A549 (cell line): ENCODE results near the gene SAMD10. TPM values are rescaled to one million over a fixed set of nuclear protein-coding genes. Genes with fewer than 3 reads are reported as not detected.
A peak's percentile ranks its signal among the peaks of the same experiment; 100 is the strongest.

ENCODE experiments used
- ATAC-seq, 2 experiments: fragments of 200-7000 bp in 1 of 2; fragments of >200 bp in 1 of 2; cut with Nextera tagmentation in 1 of 2; cut with Tn5 transposase in 1 of 2; 3 replicates each; pipeline versions ENCODE4 v1.8.0 to v1.9.1; 2018 to 2020; ENCODE audit warnings: mild to moderate bottlenecking in 1 of 2, moderate library complexity in 1 of 2
- CTCF ChIA-PET: fragments of 300-600 bp; sonication (Branson Sonifier 250); formaldehyde crosslinking; extraction: SDS; loops from one replicate; lab custom pipeline; 2021; ENCODE audit warnings: antibody characterized with exemption, inconsistent platforms; lab: Yijun Ruan, JAX
- POLR2A ChIA-PET: fragments of 350-600 bp; formaldehyde crosslinking; extraction: SDS; loops from one replicate; lab custom pipeline; 2021; ENCODE audit warnings: antibody characterized with exemption, inconsistent platforms; lab: Yijun Ruan, JAX
- DNase-seq, 2 experiments: peaks; one replicate each; pipeline versions ENCODE4 v3.0.0 to v3.0.0-alpha.2; 2011 to 2016; ENCODE audit warnings: low read depth in 1 of 2, low spot score in 1 of 2
- FAIRE-seq: peaks from 2 replicates; lab custom pipeline; 2011; peaks lifted over from hg19 to GRCh38; lab: Jason Lieb, UNC
- H3K27ac ChIP-seq, 2 experiments: fragments of >200 bp; sonication (Bioruptor Twin); formaldehyde crosslinking; 3 replicates each; pipeline ENCODE4 v1.5.1; 2016 to 2017
- H3K4me1 ChIP-seq: fragments of >200 bp; sonication (Bioruptor Twin); formaldehyde crosslinking; 3 replicates; pipeline ENCODE4 v1.6.1; 2016
- H3K4me2 ChIP-seq: fragments of >200 bp; sonication (Bioruptor Twin); formaldehyde crosslinking; 3 replicates; pipeline ENCODE4 v1.6.1; 2016
- H3K4me3 ChIP-seq: fragments of >200 bp; sonication (Bioruptor Twin); formaldehyde crosslinking; 3 replicates; pipeline ENCODE4 v1.5.1; 2016
- H3K9me3 ChIP-seq: fragments of >200 bp; sonication (Bioruptor Twin); formaldehyde crosslinking; 3 replicates; pipeline ENCODE4 v1.6.1; 2016
- BHLHE40 ChIP-seq: IDR thresholded peaks from 2 replicates; pipeline ENCODE4 v1.6.1; 2012; ENCODE audit warnings: low read depth, low read length, inconsistent platforms
- CEBPB ChIP-seq, 2 experiments: fragments of >200 bp in 1 of 2; sonication (Bioruptor Twin) in 1 of 2; formaldehyde crosslinking in 1 of 2; IDR thresholded peaks; 2 replicates each; pipeline ENCODE4 v1.6.1; 2012 to 2016
- EP300 ChIP-seq, 2 experiments: fragments of >200 bp; sonication (Bioruptor Twin); formaldehyde crosslinking; IDR thresholded peaks; 2 replicates in 1 of 2; 3 replicates in 1 of 2; pipeline ENCODE4 v1.6.1; 2016 to 2017
- HOXA7 ChIP-seq: fragments of 250-450 bp; sonication (Bioruptor Pico); IDR thresholded peaks from 2 replicates; pipeline ENCODE4 v1.5.0; 2020; ENCODE audit warnings: mild to moderate bottlenecking, moderate library complexity
- HOXB13 ChIP-seq: fragments of 250-450 bp; sonication (Bioruptor Pico); IDR thresholded peaks from 2 replicates; pipeline ENCODE4 v1.5.0; 2020; ENCODE audit warnings: low read depth, mild to moderate bottlenecking, moderate library complexity
- HOXB5 ChIP-seq: fragments of 250-450 bp; sonication (Bioruptor Pico); IDR thresholded peaks from 2 replicates; pipeline ENCODE4 v1.5.0; 2020; ENCODE audit warnings: mild to moderate bottlenecking, moderate library complexity
- JUN ChIP-seq, 2 experiments: fragments of >200 bp; sonication (Bioruptor Twin); formaldehyde crosslinking; IDR thresholded peaks; 2 replicates in 1 of 2; 3 replicates in 1 of 2; pipeline ENCODE4 v1.6.1; 2016 to 2017
- JUNB ChIP-seq: fragments of >200 bp; sonication (Bioruptor Twin); formaldehyde crosslinking; IDR thresholded peaks from 2 replicates; pipeline ENCODE4 v1.6.1; 2016
- KDM5A ChIP-seq: fragments of 200-600 bp; sonication (generic); IDR thresholded peaks from 2 replicates; pipeline ENCODE4 v1.6.1; 2016; ENCODE audit warnings: antibody characterized with exemption, mild to moderate bottlenecking
- MAFK ChIP-seq: fragments of 450-650 bp; IDR thresholded peaks from 2 replicates; pipeline ENCODE4 v1.6.1; 2014; ENCODE audit not compliant: partially characterized antibody
- NPAS2 ChIP-seq: fragments of 250-450 bp; sonication (Bioruptor Pico); IDR thresholded peaks from 2 replicates; pipeline ENCODE4 v1.8.0; 2022; ENCODE audit warnings: mild to moderate bottlenecking, moderate library complexity, borderline replicate concordance
- NR3C1 ChIP-seq: fragments of >200 bp; sonication (Bioruptor Twin); formaldehyde crosslinking; IDR thresholded peaks from 3 replicates; pipeline ENCODE4 v1.6.1; 2017
- RAD21 ChIP-seq, 2 experiments: fragments of >200 bp in 1 of 2; sonication (Bioruptor Twin) in 1 of 2; formaldehyde crosslinking in 1 of 2; IDR thresholded peaks in 1 of 2; conservative IDR thresholded peaks in 1 of 2; 2 replicates in 1 of 2; 3 replicates in 1 of 2; pipeline ENCODE4 v1.6.1; 2012 to 2018; ENCODE audit warnings: inconsistent platforms in 1 of 2
- RARB ChIP-seq: fragments of 250-450 bp; sonication (Bioruptor Pico); IDR thresholded peaks from 2 replicates; pipeline ENCODE4 v1.8.0; 2021; ENCODE audit warnings: mild to moderate bottlenecking, moderate library complexity
- RCOR1 ChIP-seq: fragments of 150-350 bp; IDR thresholded peaks from 2 replicates; pipeline ENCODE4 v1.6.1; 2014; ENCODE audit warnings: antibody characterized with exemption, low read length, low read depth
- RNF2 ChIP-seq: fragments of 200-600 bp; sonication (generic); IDR thresholded peaks from 2 replicates; pipeline ENCODE4 v1.6.1; 2016; ENCODE audit warnings: low read depth, mild to moderate bottlenecking, antibody characterized with exemption, moderate library complexity, borderline replicate concordance
- SMC3 ChIP-seq: fragments of >200 bp; sonication (Bioruptor Twin); formaldehyde crosslinking; IDR thresholded peaks from 3 replicates; pipeline ENCODE4 v1.6.1; 2018; ENCODE audit warnings: inconsistent platforms
- SREBF2 ChIP-seq: fragments of 450-650 bp; IDR thresholded peaks from 2 replicates; pipeline ENCODE4 v1.6.1; 2014; ENCODE audit warnings: mild to moderate bottlenecking, moderate library complexity
- TFCP2L1 ChIP-seq: fragments of 250-450 bp; sonication (Bioruptor Pico); IDR thresholded peaks from 2 replicates; pipeline ENCODE4 v1.5.0; 2021; ENCODE audit warnings: mild to moderate bottlenecking
- ZC3H11A ChIP-seq: fragments of 450-650 bp; IDR thresholded peaks from 2 replicates; pipeline ENCODE4 v1.6.1; 2014; ENCODE audit warnings: antibody characterized with exemption, mild to moderate bottlenecking
- ZFP36 ChIP-seq: fragments of 450-650 bp; IDR thresholded peaks from 2 replicates; pipeline ENCODE4 v1.6.1; 2014; ENCODE audit warnings: borderline replicate concordance; ENCODE audit not compliant: partially characterized antibody
- ZNF302 ChIP-seq: fragments of 250-450 bp; sonication (Bioruptor Pico); IDR thresholded peaks from 2 replicates; pipeline ENCODE4 v1.9.0; 2021; ENCODE audit warnings: inconsistent platforms, mild to moderate bottlenecking, moderate library complexity
- ZSCAN20 ChIP-seq: fragments of 250-450 bp; sonication (Bioruptor Pico); IDR thresholded peaks from 2 replicates; pipeline ENCODE4 v1.8.0; 2022; ENCODE audit warnings: mild to moderate bottlenecking, moderate library complexity
- WGBS: methylation state at CpG from one replicate; pipeline ENCODE4 v1.1.6; 2017; ENCODE audit errors: missing lambda C conversion rate; 5-methylcytosine and 5-hydroxymethylcytosine counted together
- polyA minus RNA-seq: library from RNA; depleted of rRNA, polyadenylated mRNA; stranded (reverse); fragments of >200 nt; gene quantifications from 2 replicates; pipeline ENCODE4 v1.2.3, GENCODE V29; 2011; rRNA and poly(A)+ RNA removed
- polyA plus RNA-seq, 4 experiments: library from polyadenylated mRNA; depleted of rRNA in 3 of 4; stranded (reverse); fragments of >200 nt; fragmentation: RNase III in 1 of 4; extraction: RNeasy Plus Mini Kit Qiagen cat#74134 plus additional on column Dnase treatment in 1 of 4; gene quantifications; 2 replicates in 3 of 4; 3 replicates in 1 of 4; pipeline ENCODE4 v1.2.3, GENCODE V29; 2011 to 2017
- TF ChIP-seq, protein P1 (sequence below): fragments of 450-650 bp; IDR thresholded peaks from 2 replicates; pipeline ENCODE4 v1.6.1; 2014; ENCODE audit warnings: antibody characterized with exemption
- TF ChIP-seq, protein P2 (sequence below): IDR thresholded peaks from 2 replicates; pipeline ENCODE4 v1.6.1; 2012

Gene SAMD10
- not detected in 2 replicates for polyA plus RNA-seq (2011; rRNA removed)
- not detected in 2 replicates for polyA plus RNA-seq (2012; cell fraction: cytosol; rRNA removed)
- 0.06 TPM in 1 of 2 replicates, not detected in the other for polyA plus RNA-seq (2012; cell fraction: nucleus; rRNA removed)
- not detected in 3 replicates for polyA plus RNA-seq (2017; fragmentation: RNase III; extraction: RNeasy Plus Mini Kit Qiagen cat#74134 plus additional on column Dnase treatment)
- not detected in 2 replicates for polyA minus RNA-seq

DNA sequence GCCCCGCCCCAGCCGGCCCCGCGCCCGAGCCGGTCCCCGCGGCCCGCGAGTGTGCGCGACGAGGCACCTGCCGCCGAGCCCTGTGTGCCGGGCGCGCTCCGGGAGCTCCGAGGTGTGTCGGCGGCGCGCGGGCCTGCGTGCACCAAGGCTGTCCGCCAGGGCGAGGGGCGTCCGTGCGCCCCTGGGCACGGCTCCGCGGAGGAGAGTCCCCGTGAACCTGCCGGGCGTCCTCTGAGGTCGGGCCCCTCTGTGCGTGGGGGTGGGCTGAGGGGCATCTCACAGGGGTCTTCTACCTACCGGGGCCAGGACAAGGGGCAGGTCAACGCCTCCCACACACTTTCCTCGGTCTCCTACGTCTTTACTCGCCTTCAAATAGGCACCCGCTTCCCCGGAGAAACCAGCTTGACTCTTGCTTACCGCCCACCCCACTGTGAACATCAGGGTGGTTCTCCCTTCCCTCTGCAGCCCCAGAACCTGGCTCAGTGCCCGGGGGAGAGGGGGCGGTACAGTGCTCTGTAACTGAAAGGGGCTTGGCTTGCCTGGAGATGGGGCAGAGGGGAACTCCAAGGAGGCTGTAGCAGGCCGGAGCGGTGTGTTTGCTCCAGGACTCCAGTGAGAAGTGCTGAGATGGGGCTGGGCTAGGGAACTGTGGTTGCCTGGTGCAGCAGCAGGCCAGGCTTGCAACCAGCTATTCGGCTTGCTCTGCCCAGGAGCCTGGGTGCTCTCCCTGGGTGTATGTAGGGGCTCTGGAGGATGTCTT is at the start of gene SAMD10:
Gene SAMD10 (minus strand): TSS at position 86 of the 760 bp plus-strand sequence. CDS start 175 bp downstream, outside the sequence.
- ChIA-PET CTCF (interaction anchor here (0.7 to 3.3 kb wide), 37 partner anchors 8 to 482 kb away, joined by 3 to 27 read pairs (median 3); partner anchors contain the start of genes ARFRP1, C20orf204, OPRL1 and PTK6), POLR2A (interaction anchor here (0.9 to 1.2 kb wide), 4 partner anchors 11 to 458 kb away, joined by 3 to 17 read pairs (median 9); partner anchors contain the start of gene PTK6)
- no peak for FAIRE-seq
- Histone ChIP-seq H3K4me3 (no peak within 1 kb of the TSS; the same call in 2 of the 3 replicates), H3K4me1 (peaks cover 40% of the 10 kb centered on the region), H3K9me3 (no peaks in the 10 kb centered on the region), H3K27ac (peak within 1 kb of the TSS; percentile 94 to 95), H3K4me2 (peak within 1 kb of the TSS; percentile 81)
- no peak for TF ChIP-seq BHLHE40
- 88% methylated on average over 29 of the region's 52 CpGs for WGBS
- DNase-seq = no peak
- ATAC-seq = peak in 1 of 2 experiments; percentile 1; a peak in 1 of 6 replicates

DNA sequence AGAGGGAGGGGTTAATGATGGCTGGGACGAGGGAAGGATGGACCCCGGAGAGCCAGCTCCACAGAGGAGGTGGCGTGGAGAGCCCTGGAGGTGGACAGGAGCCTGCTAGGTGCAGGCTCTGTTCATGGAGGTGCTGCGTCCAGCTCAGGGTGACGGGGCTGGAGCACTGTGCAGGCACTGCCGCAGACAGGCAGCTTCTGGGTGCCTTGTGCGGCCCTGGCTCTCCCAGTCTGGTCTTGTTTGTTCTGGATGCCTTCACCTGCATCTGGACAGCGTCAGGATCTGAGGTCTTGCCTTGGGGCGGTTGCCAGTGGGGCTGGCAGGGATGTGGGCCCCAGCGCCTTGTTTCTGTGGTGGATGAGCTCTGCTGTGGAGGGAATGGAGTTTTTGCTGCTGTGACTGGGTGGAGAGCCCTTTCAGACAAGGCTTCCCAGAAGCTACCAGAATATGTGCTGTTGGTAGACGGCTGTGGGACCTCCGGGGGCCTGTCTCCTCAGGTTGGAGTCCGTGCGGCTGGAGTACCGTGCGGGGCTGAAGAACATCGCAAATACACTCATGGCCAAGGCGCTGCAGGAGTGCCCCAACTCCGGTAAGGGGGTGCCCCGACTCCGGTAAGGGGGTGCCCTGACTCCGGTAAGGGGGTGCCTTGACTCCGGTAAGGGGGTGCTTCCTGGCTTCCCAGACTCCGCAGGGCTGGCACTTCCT is 48.7 kb upstream of the SAMD10 start:
- CTCF ChIA-PET = interaction anchor here (0.6 to 5.0 kb wide), 6 partner anchors 11 to 830 kb away, joined by 3 to 71 read pairs (median 4); no protein-coding TSS in a partner anchor

DNA sequence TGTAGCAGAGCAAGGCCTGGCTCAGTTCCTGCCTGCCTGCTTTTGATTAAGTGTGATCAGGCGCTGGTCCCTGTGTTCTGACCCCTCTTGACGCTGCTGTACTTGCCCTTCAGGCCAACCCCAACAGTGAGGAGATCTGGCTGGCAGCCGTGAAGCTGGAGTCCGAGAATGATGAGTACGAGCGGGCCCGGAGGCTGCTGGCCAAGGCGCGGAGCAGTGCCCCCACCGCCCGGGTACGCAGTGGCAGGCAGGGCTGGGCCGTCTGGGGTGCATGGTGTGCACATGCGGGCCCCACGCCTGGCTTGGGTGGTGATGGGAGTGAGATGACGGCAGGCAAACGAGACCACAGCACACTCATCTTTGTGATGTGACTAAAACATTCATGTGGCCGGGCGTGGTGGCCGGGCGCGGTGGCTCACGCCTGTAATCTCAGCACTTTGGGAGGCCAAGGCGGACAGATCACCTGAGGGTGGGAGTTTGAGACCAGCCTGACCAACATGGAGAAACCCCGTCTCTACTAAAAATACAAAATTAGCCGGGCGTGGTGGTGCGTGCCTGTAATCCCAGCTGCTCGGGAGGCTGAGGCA is 46.5 kb upstream of the SAMD10 start:
- H3K9me3 ChIP-seq = no peaks in the 10 kb centered on the region
- FAIRE-seq = no peak
- no peaks in the 10 kb centered on the region for H3K4me1 ChIP-seq
- 90% methylated on average over 29 of the region's 29 CpGs for WGBS
- no peak for ATAC-seq
- ChIA-PET POLR2A (no interaction called here), CTCF (interaction anchor here (1.5 to 5.0 kb wide), 2 partner anchors 13 to 45 kb away, joined by 3 to 71 read pairs; partner anchors contain the start of gene PRPF6)
- H3K27ac ChIP-seq = no peak overlapping the region
- DNase-seq = no peak
- TF ChIP-seq SREBF2 (no peak), ZSCAN20 (CRISPR knock-in tag) (no peak), RCOR1 (no peak), MAFK (no peak), ZNF302 (CRISPR knock-in tag) (no peak), RAD21 (conservative IDR thresholded peaks at IDR 0.05 in 1 of 2, IDR thresholded peaks at IDR 0.05 in 1 of 2) (no peak), ZC3H11A (no peak), HOXA7 (CRISPR knock-in tag) (no peak), CEBPB (IDR thresholded peaks at IDR 0.05) (no peak), JUNB (no peak)
- TF ChIP-seq, protein P1, sequence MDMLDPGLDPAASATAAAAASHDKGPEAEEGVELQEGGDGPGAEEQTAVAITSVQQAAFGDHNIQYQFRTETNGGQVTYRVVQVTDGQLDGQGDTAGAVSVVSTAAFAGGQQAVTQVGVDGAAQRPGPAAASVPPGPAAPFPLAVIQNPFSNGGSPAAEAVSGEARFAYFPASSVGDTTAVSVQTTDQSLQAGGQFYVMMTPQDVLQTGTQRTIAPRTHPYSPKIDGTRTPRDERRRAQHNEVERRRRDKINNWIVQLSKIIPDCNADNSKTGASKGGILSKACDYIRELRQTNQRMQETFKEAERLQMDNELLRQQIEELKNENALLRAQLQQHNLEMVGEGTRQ = no peak
- no peak overlapping the region for H3K4me2 ChIP-seq
- no peak overlapping the region for H3K4me3 ChIP-seq

More for the DNA sequence above, 48.7 kb upstream of the SAMD10 start:
- TF ChIP-seq RARB (CRISPR knock-in tag) = no peak
- no peak for TF ChIP-seq EP300 (IDR thresholded peaks at IDR 0.05)
- no peak for TF ChIP-seq SREBF2
- TF ChIP-seq HOXB5 (CRISPR knock-in tag) = no peak
- TF ChIP-seq, protein P2, sequence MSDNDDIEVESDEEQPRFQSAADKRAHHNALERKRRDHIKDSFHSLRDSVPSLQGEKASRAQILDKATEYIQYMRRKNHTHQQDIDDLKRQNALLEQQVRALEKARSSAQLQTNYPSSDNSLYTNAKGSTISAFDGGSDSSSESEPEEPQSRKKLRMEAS = no peak
- TF ChIP-seq NR3C1 = no peak
- TF ChIP-seq KDM5A = no peak
- no peak for TF ChIP-seq RCOR1
- TF ChIP-seq RAD21 (conservative IDR thresholded peaks at IDR 0.05 in 1 of 2, IDR thresholded peaks at IDR 0.05 in 1 of 2) = no peak
- no peak for TF ChIP-seq SMC3
- TF ChIP-seq TFCP2L1 (CRISPR knock-in tag) = no peak
- TF ChIP-seq HOXB13 (CRISPR knock-in tag) = no peak
- no peak for TF ChIP-seq ZC3H11A
- TF ChIP-seq ZFP36 = no peak
- TF ChIP-seq JUN (IDR thresholded peaks at IDR 0.05) = no peak
- no peak for TF ChIP-seq NPAS2 (CRISPR knock-in tag)
- TF ChIP-seq ZSCAN20 (CRISPR knock-in tag) = no peak
- TF ChIP-seq RNF2 = no peak
- DNase-seq = no peak
- 86% methylated on average over 24 of the region's 24 CpGs for WGBS
- FAIRE-seq = no peak
- no peak overlapping the region for H3K27ac ChIP-seq
- H3K4me2 ChIP-seq = no peak overlapping the region
- no peaks in the 10 kb centered on the region for H3K9me3 ChIP-seq
- no peaks in the 10 kb centered on the region for H3K4me1 ChIP-seq
- ATAC-seq = 0 out of 6 replicates have a peak, but pooled peaks of 1 of the 2 experiments have one; percentile 8
- H3K4me3 ChIP-seq = no peak overlapping the region
- POLR2A ChIA-PET = no interaction called here
